Right lobe of liver (tissue), 4 donors: ENCODE data around the gene LDLRAD4.

ENCODE experiments used
- POLR2A ChIP-seq: fragments of 450-650 bp; IDR thresholded peaks from one replicate; pipeline ENCODE4 v1.6.1; 2017; ENCODE audit warnings: antibody characterized with exemption, mild to moderate bottlenecking
- TF ChIP-seq, protein P1 (sequence below), 4 donors: fragments of 200-600 bp in 3 of 4; fragments of 450-650 bp in 1 of 4; IDR thresholded peaks; one replicate each; pipeline versions ENCODE4 v1.5.1 to v1.8.0; 2016 to 2022; ENCODE audit warnings: antibody characterized with exemption in 4 of 4, mild to moderate bottlenecking in 2 of 4
- donor health status: DM: no; HTN: no; CAD: no.
- donor health status: DM: no; HTN: no; CAD: no.
- donor health status: DM: no; HTN: yes; CAD: no.

DNA sequence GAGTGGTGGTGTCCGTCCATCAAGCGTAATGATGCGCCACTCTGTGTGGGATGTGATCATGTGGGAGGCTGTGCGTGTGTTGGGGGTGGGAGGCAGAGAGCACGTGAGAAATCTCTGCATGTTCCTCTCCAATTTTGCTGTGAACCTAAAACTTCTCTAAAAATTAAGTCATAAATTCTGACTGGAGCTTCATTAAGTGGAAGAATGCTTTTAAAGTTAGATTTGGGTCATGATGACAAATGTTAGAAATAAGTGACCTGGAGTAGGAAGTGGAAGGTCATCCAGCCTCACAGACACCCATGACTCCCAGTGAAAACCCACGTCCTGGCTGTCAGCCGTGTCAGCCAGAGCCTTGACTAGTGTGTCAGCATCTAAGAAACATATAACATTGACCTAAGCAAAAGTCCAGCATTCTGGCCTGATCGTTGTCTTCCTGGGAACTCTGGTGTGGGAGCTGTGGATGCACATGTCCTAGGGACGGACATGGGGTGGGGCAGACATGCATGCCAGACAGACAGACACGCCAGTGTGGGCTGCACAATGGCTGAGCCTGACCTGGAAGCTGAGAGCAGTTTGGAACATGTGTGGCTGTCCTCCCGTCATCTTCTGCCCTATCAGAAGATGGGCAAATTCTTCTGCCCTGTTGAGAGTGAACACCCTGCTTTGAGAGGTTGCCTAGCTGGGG, 262.2 kb downstream of the LDLRAD4 start:
- TF ChIP-seq, protein P1, sequence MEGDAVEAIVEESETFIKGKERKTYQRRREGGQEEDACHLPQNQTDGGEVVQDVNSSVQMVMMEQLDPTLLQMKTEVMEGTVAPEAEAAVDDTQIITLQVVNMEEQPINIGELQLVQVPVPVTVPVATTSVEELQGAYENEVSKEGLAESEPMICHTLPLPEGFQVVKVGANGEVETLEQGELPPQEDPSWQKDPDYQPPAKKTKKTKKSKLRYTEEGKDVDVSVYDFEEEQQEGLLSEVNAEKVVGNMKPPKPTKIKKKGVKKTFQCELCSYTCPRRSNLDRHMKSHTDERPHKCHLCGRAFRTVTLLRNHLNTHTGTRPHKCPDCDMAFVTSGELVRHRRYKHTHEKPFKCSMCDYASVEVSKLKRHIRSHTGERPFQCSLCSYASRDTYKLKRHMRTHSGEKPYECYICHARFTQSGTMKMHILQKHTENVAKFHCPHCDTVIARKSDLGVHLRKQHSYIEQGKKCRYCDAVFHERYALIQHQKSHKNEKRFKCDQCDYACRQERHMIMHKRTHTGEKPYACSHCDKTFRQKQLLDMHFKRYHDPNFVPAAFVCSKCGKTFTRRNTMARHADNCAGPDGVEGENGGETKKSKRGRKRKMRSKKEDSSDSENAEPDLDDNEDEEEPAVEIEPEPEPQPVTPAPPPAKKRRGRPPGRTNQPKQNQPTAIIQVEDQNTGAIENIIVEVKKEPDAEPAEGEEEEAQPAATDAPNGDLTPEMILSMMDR (IDR thresholded peaks at IDR 0.05): no peak
- no peak for TF ChIP-seq POLR2A
